Parathyroid adenoma (tissue), 2 donors: Measurements from ENCODE around the gene DSCAML1.

Experiments used
- H2AFZ ChIP-seq: fragments of 300-600 bp; sonication (generic); one replicate; pipeline ENCODE4 v1.7.0; 2017; ENCODE audit warnings: antibody characterized with exemption, mild to moderate bottlenecking
- H3K27ac ChIP-seq: fragments of 300-600 bp; sonication (generic); one replicate; pipeline ENCODE4 v1.7.0; 2017
- H3K27me3 ChIP-seq: fragments of 300-600 bp; sonication (generic); one replicate; pipeline ENCODE4 v1.7.0; 2017; ENCODE audit warnings: low read length; ENCODE audit not compliant: control insufficient read depth, insufficient read depth
- H3K36me3 ChIP-seq: fragments of 300-600 bp; sonication (generic); one replicate; pipeline ENCODE4 v1.7.0; 2017; ENCODE audit warnings: low read length; ENCODE audit not compliant: control insufficient read depth, insufficient read depth
- H3K4me1 ChIP-seq: fragments of 300-600 bp; sonication (generic); one replicate; pipeline ENCODE4 v1.7.0; 2017; ENCODE audit warnings: control low read depth
- H3K4me2 ChIP-seq: fragments of 300-600 bp; sonication (generic); one replicate; pipeline ENCODE4 v1.7.0; 2017; ENCODE audit warnings: low read length
- H3K4me3 ChIP-seq: fragments of 300-600 bp; sonication (generic); one replicate; pipeline ENCODE4 v1.7.0; 2017; ENCODE audit warnings: low read depth, low read length
- H3K79me2 ChIP-seq: fragments of 300-600 bp; sonication (generic); one replicate; pipeline ENCODE4 v1.7.0; 2017; ENCODE audit warnings: control low read depth
- H3K9ac ChIP-seq: fragments of 300-600 bp; sonication (generic); one replicate; pipeline ENCODE4 v1.7.0; 2017; ENCODE audit warnings: mild to moderate bottlenecking
- H3K9me3 ChIP-seq: fragments of 300-600 bp; sonication (generic); one replicate; pipeline ENCODE4 v1.7.0; 2017; ENCODE audit warnings: low read length; ENCODE audit not compliant: control insufficient read depth
- TF ChIP-seq, protein P1 (sequence below): fragments of 300-600 bp; sonication (generic); IDR thresholded peaks from one replicate; pipeline ENCODE4 v1.7.0; 2017; ENCODE audit warnings: antibody characterized with exemption, mild to moderate bottlenecking
- donor health status: primary hyperparathyroidism.

The DSCAML1 gene

DNA sequence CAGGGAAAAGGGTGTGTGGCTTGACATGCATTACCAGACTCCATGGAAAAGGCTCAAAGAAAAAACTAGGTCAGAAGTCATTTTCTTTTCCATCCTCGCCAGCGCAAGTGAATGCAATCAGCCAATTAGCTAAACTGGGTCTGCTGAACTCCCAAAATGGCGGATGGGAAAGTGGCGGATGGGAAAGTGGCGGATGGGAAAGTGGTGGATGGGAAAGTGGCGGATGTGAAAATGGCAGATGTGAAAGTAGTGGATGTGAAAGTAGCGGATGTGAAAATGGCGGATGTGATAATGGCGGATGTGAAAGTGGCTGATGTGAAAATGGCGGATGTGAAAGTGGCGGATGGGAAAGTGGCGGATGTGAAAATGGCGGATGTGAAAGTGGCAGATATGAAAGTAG, 311.0 kb downstream of the DSCAML1 start:
- Histone ChIP-seq H3K36me3 (no peaks in the 10 kb centered on the region), H3K9me3 (no peaks in the 10 kb centered on the region), H3K27me3 (no peaks in the 10 kb centered on the region), H3K9ac (no peak overlapping the region), H3K79me2 (no peaks in the 10 kb centered on the region), H2AFZ (no peak overlapping the region), H3K4me3 (no peak overlapping the region), H3K4me1 (no peaks in the 10 kb centered on the region), H3K27ac (no peak overlapping the region), H3K4me2 (no peak overlapping the region)
- TF ChIP-seq, protein P1, sequence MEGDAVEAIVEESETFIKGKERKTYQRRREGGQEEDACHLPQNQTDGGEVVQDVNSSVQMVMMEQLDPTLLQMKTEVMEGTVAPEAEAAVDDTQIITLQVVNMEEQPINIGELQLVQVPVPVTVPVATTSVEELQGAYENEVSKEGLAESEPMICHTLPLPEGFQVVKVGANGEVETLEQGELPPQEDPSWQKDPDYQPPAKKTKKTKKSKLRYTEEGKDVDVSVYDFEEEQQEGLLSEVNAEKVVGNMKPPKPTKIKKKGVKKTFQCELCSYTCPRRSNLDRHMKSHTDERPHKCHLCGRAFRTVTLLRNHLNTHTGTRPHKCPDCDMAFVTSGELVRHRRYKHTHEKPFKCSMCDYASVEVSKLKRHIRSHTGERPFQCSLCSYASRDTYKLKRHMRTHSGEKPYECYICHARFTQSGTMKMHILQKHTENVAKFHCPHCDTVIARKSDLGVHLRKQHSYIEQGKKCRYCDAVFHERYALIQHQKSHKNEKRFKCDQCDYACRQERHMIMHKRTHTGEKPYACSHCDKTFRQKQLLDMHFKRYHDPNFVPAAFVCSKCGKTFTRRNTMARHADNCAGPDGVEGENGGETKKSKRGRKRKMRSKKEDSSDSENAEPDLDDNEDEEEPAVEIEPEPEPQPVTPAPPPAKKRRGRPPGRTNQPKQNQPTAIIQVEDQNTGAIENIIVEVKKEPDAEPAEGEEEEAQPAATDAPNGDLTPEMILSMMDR, result no peak

DNA sequence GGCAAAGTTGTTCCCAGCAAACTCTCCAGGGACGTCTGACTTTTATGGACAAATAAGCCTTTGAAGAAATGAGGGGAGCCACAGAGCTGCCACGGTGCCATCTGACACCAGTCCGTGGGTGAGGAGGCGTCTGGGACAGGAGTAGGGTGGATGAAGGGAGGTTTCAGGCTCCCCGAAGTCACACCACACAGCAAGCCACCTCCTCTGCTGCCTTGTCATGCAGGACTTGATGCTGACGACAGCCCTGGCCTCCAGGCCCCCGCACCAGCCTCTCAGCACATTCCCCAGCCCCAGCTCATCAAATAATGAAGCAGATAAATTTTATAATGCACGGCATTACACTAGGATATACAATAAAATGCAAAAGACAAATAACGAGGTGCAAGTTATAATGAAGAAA, 312.9 kb downstream of the DSCAML1 start:
- no peaks in the 10 kb centered on the region for H3K36me3 ChIP-seq
- H3K4me3 ChIP-seq, result no peak overlapping the region
- H3K9ac ChIP-seq, result no peak overlapping the region

DNA sequence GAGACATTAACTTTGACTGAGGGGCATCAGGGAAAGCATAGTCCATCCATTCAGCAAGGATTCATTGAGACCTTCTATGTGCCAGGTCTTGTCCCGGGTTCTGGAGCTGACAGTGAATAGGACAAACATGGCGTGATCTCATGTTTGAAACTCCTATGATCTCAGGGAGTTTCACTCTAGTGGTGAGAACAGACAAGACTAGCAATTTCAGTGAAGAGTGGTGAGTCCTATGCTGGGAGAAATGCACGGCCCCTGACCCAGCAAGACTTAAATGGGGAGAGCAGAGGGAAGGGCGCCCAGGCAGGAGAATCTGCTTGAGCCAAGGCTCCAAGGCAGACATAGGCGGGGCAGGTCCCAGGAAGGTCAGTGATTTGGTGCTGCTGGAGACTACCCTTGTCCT, 313.6 kb downstream of the DSCAML1 start:
- no peak overlapping the region for H3K4me2 ChIP-seq
- TF ChIP-seq, protein P1, result no peak
- H3K4me1 ChIP-seq, result no peaks in the 10 kb centered on the region
- H3K4me3 ChIP-seq, result no peak overlapping the region
- no peak overlapping the region for H3K27ac ChIP-seq
- no peaks in the 10 kb centered on the region for H3K36me3 ChIP-seq
- no peaks in the 10 kb centered on the region for H3K27me3 ChIP-seq
- H3K79me2 ChIP-seq, result no peaks in the 10 kb centered on the region
- no peak overlapping the region for H2AFZ ChIP-seq
- no peaks in the 10 kb centered on the region for H3K9me3 ChIP-seq
- H3K9ac ChIP-seq, result no peak overlapping the region

More for the DNA sequence above, 312.9 kb downstream of the DSCAML1 start:
- no peaks in the 10 kb centered on the region for H3K9me3 ChIP-seq
- H3K79me2 ChIP-seq, result no peaks in the 10 kb centered on the region
- H2AFZ ChIP-seq, result no peak overlapping the region
- TF ChIP-seq, protein P1, result no peak
- no peak overlapping the region for H3K27ac ChIP-seq
- H3K4me2 ChIP-seq, result no peak overlapping the region
- H3K27me3 ChIP-seq, result no peaks in the 10 kb centered on the region
- H3K4me1 ChIP-seq, result no peaks in the 10 kb centered on the region

DNA sequence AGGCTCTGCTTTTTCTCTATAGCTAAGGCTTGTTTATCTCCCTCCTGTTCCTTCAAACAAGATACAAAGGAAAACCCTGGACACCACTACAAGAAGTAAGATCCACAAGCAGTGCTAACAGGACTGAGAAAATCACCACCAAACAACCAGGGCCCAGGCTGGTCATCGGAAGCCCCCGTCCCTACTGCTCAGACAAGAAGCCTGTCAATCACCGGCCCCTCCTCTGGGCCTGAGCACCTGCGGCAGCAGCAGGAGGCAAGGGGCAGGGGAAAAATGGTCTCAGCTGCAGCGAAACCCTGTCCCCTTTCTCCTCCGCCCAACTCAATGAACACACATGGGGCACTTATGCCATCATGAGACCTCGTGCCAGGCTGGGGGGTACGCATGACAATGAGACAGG, 314.1 kb downstream of the DSCAML1 start:
- Histone ChIP-seq H3K4me2 (no peak overlapping the region), H3K79me2 (no peaks in the 10 kb centered on the region), H3K27ac (no peak overlapping the region), H3K4me1 (no peaks in the 10 kb centered on the region), H3K9ac (no peak overlapping the region), H3K4me3 (no peak overlapping the region), H3K9me3 (no peaks in the 10 kb centered on the region), H3K27me3 (no peaks in the 10 kb centered on the region), H2AFZ (no peak overlapping the region), H3K36me3 (no peaks in the 10 kb centered on the region)
- TF ChIP-seq, protein P1, result no peak

DNA sequence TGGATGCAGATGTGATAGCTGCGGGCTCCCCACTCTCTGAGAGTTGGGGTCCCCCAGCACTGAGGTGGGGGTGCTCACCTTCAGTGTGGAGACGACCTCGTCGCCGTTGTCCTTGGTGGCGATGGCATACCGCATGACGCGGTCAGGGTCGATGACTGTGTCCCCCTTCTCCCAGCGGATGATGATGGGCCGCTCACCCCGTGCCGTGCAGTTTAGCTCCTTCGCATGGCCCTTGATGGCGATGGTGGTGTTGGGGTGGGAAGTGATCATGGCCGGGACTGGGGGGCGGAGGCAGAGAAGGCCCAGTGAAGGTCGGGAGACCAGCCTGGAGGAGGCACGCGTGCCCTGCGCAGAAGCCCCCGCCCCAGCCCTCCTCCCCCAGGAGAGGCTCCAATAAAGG, 315.1 kb downstream of the DSCAML1 start:
- Histone ChIP-seq H3K9me3 (no peaks in the 10 kb centered on the region), H3K4me1 (no peaks in the 10 kb centered on the region), H2AFZ (no peak overlapping the region), H3K79me2 (no peaks in the 10 kb centered on the region), H3K4me3 (no peak overlapping the region), H3K9ac (no peak overlapping the region), H3K4me2 (no peak overlapping the region), H3K27ac (no peak overlapping the region), H3K27me3 (no peaks in the 10 kb centered on the region), H3K36me3 (no peaks in the 10 kb centered on the region)
- TF ChIP-seq, protein P1, result no peak
